ENCODE measurements around the gene CD3G.

Gene CD3G

GRCh38 chr11:118328745-118329144 is 15.4 kb upstream of the CD3G start:
- DNase-seq: no peak

GRCh38 chr11:118334745-118335144 is 9.4 kb upstream of the CD3G start:
- DNase-seq: no peak

GRCh38 chr11:118338637-118339061 is 5.5 kb upstream of the CD3G start:
- DNase-seq: peak; percentile 77

GRCh38 chr11:118339281-118339961 is 4.7 kb upstream of the CD3G start:
- DNase-seq: no peak

GRCh38 chr11:118340449-118340848 is 3.7 kb upstream of the CD3G start:
- DNase-seq: no peak

- no peak for DNase-seq
Observed at GRCh38 chr11:118341261-118341660, 2.9 kb upstream of the CD3G start.

GRCh38 chr11:118341815-118342489 is 2.2 kb upstream of the CD3G start:
- no peak for DNase-seq

- DNase-seq: peak; percentile 63
Observed at GRCh38 chr11:118342503-118343161, 1.5 kb upstream of the CD3G start, which contains the start of gene CD3D. CD3D (minus strand) TSS chr11:118342705; CDS start chr11:118342607, 98 bp downstream.

- DNase-seq: no peak
Observed at GRCh38 chr11:118343248-118343647, 896 bp upstream of the CD3G start.

- no peak for DNase-seq
Observed at GRCh38 chr11:118349475-118349874, 5.3 kb downstream of the CD3G start.

GRCh38 chr11:118353084-118353710 is 9.1 kb downstream of the CD3G start:
- DNase-seq: no peak

GRCh38 chr11:118358071-118358470 is 13.9 kb downstream of the CD3G start:
- no peak for DNase-seq

GRCh38 chr11:118359295-118359958 is 15.3 kb downstream of the CD3G start, which contains the start of gene UBE4A:
UBE4A (plus strand) TSS chr11:118359600; CDS start chr11:118365081, 5,481 bp downstream.
- DNase-seq: peak; percentile 98

- DNase-seq: no peak
Observed at GRCh38 chr11:118364956-118365615, 20.9 kb downstream of the CD3G start.

GRCh38 chr11:118366287-118366686 is 22.1 kb downstream of the CD3G start:
- no peak for DNase-seq

- no peak for DNase-seq
Observed at GRCh38 chr11:118370774-118371173, 26.6 kb downstream of the CD3G start.

- no peak for DNase-seq
Observed at GRCh38 chr11:118373263-118373662, 29.1 kb downstream of the CD3G start.

- DNase-seq: no peak
Observed at GRCh38 chr11:118373871-118374270, 29.7 kb downstream of the CD3G start.

GRCh38 chr11:118374729-118375128 is 30.6 kb downstream of the CD3G start:
- DNase-seq: no peak

GRCh38 chr11:118375978-118376377 is 31.8 kb downstream of the CD3G start:
- DNase-seq: no peak

GRCh38 chr11:118379497-118379896 is 35.4 kb downstream of the CD3G start:
- no peak for DNase-seq

GRCh38 chr11:118380571-118380970 is 36.4 kb downstream of the CD3G start:
- no peak for DNase-seq

All from stimulated activated CD4-positive, alpha-beta T cell treated with anti-CD3 and anti-CD28 coated beads, Interleukin-4, amount 100 ng/mL, for 1 hour (primary cell).